IMR-90 (cell line): ENCODE data around the gene UTP11. TPM values are rescaled to one million over a fixed set of nuclear protein-coding genes. Genes with fewer than 3 reads are reported as not detected.

ENCODE experiments used
- ATAC-seq: fragments of 200-7000 bp; cut with Tn5 transposase; 2 replicates; pipeline ENCODE4 v1.9.1; 2020; ENCODE audit warnings: low read depth, mild to moderate bottlenecking, moderate library complexity
- BruUV-seq: library from RNA; stranded (reverse); fragments of 400-500 nt; replicated peaks from 2 replicates; lab custom pipeline; 2021; lab: Mats Ljungman, UMichigan
- CTCF ChIA-PET: fragments of 300-600 bp; formaldehyde crosslinking; extraction: SDS; loops from one replicate; lab custom pipeline; 2021; ENCODE audit warnings: antibody characterized with exemption; lab: Yijun Ruan, JAX
- POLR2A ChIA-PET: fragments of 300-600 bp; sonication (Branson Sonifier 250); formaldehyde crosslinking; loops from one replicate; lab custom pipeline; 2022; ENCODE audit warnings: antibody characterized with exemption; ENCODE audit not compliant: unreplicated experiment; lab: Charles Lee
- DNase-seq: peaks from one replicate; pipeline ENCODE4 v3.0.0; 2013
- H2AFZ ChIP-seq: replicated peaks from 2 replicates; pipeline ENCODE3; 2013; ENCODE audit warnings: low read length, mild to moderate bottlenecking; ENCODE audit not compliant: poor library complexity
- H2AK5ac ChIP-seq: 2 replicates; pipeline ENCODE4 v1.6.1; 2013; ENCODE audit warnings: low read depth, low read length, inconsistent platforms
- H2AK9ac ChIP-seq: replicated peaks from 2 replicates; pipeline ENCODE3; 2013; ENCODE audit warnings: mild to moderate bottlenecking, low read depth, low read length, moderate library complexity; ENCODE audit not compliant: poor library complexity
- H2BK120ac ChIP-seq: 2 replicates; pipeline ENCODE4 v1.6.1; 2013; ENCODE audit warnings: low read depth, low read length, inconsistent platforms
- H2BK15ac ChIP-seq: 3 replicates; pipeline ENCODE4 v1.6.1; 2013; ENCODE audit warnings: low read depth, low read length, inconsistent platforms
- H2BK20ac ChIP-seq: 2 replicates; pipeline ENCODE4 v1.6.1; 2013; ENCODE audit warnings: low read depth, mild to moderate bottlenecking, inconsistent platforms, low read length, moderate library complexity
- H2BK5ac ChIP-seq: 2 replicates; pipeline ENCODE4 v1.6.1; 2013; ENCODE audit warnings: mild to moderate bottlenecking, low read depth, low read length, inconsistent platforms; ENCODE audit not compliant: poor library complexity, severe bottlenecking
- H3K14ac ChIP-seq: replicated peaks from 2 replicates; pipeline ENCODE4 v1.6.1; 2013; ENCODE audit warnings: low read depth, low read length, inconsistent platforms
- H3K18ac ChIP-seq: 2 replicates; pipeline ENCODE4 v1.6.1; 2013; ENCODE audit warnings: low read depth, low read length, control low read depth
- H3K23ac ChIP-seq: 2 replicates; pipeline ENCODE4 v1.6.1; 2013; ENCODE audit warnings: low read depth, low read length, inconsistent platforms
- H3K27ac ChIP-seq: 2 replicates; pipeline ENCODE4 v1.5.1; 2013; ENCODE audit warnings: mild to moderate bottlenecking, control low read depth, low read length; ENCODE audit not compliant: insufficient read depth
- H3K27me3 ChIP-seq: 2 replicates; pipeline ENCODE4 v1.6.1; 2013; ENCODE audit warnings: low read length; ENCODE audit not compliant: control insufficient read depth, insufficient read depth
- H3K36me3 ChIP-seq: 2 replicates; pipeline ENCODE4 v1.6.1; 2013; ENCODE audit warnings: low read length, mixed read lengths; ENCODE audit not compliant: control insufficient read depth, insufficient read depth
- H3K4ac ChIP-seq: 2 replicates; pipeline ENCODE4 v1.6.1; 2013; ENCODE audit warnings: low read depth, low read length, inconsistent platforms
- H3K4me1 ChIP-seq: 2 replicates; pipeline ENCODE4 v1.6.1; 2013; ENCODE audit warnings: low read length, mixed read lengths; ENCODE audit not compliant: control insufficient read depth, insufficient read depth
- H3K4me2 ChIP-seq: 2 replicates; pipeline ENCODE4 v1.6.1; 2013; ENCODE audit warnings: low read depth, mild to moderate bottlenecking, control low read depth, low read length, moderate library complexity
- H3K4me3 ChIP-seq: 2 replicates; pipeline ENCODE4 v1.5.1; 2013; ENCODE audit warnings: low read depth, mild to moderate bottlenecking, control low read depth, low read length, moderate library complexity; ENCODE audit not compliant: insufficient read depth
- H3K56ac ChIP-seq: 2 replicates; pipeline ENCODE4 v1.6.1; 2013; ENCODE audit warnings: low read length, inconsistent platforms; ENCODE audit not compliant: insufficient read depth; ENCODE audit errors: extremely low read depth
- H3K79me1 ChIP-seq, 2 experiments: 2 replicates each; pipeline ENCODE4 v1.6.1; 2013; ENCODE audit warnings: low read length in 2 of 2, inconsistent platforms in 1 of 2, low read depth in 1 of 2
- H3K9ac ChIP-seq: 2 replicates; pipeline ENCODE4 v1.6.1; 2013; ENCODE audit warnings: low read depth, low read length, control low read depth
- H3K9me1 ChIP-seq: 2 replicates; pipeline ENCODE4 v1.6.1; 2013; ENCODE audit warnings: low read length, inconsistent platforms; ENCODE audit not compliant: insufficient read depth
- H3K9me3 ChIP-seq: 2 replicates; pipeline ENCODE4 v1.6.1; 2013; ENCODE audit warnings: low read length; ENCODE audit not compliant: control insufficient read depth, insufficient read depth
- H4K20me1 ChIP-seq: 2 replicates; pipeline ENCODE4 v1.6.1; 2013; ENCODE audit warnings: low read length, inconsistent platforms; ENCODE audit not compliant: insufficient read depth
- H4K5ac ChIP-seq: 2 replicates; pipeline ENCODE4 v1.6.1; 2013; ENCODE audit warnings: mild to moderate bottlenecking, low read depth, low read length, control low read depth
- H4K8ac ChIP-seq, 2 experiments: 2 replicates each; pipeline ENCODE4 v1.6.1; 2013; ENCODE audit warnings: low read depth in 2 of 2, low read length in 2 of 2, control low read depth in 1 of 2, inconsistent platforms in 1 of 2
- H4K91ac ChIP-seq: 2 replicates; pipeline ENCODE4 v1.6.1; 2013; ENCODE audit warnings: low read depth, low read length, inconsistent platforms; ENCODE audit not compliant: insufficient read depth
- BHLHE40 ChIP-seq: fragments of 150-350 bp; IDR thresholded peaks from 2 replicates; pipeline ENCODE4 v1.6.1; 2016; ENCODE audit warnings: mild to moderate bottlenecking, low read depth, low read length
- CHD1 ChIP-seq: IDR thresholded peaks from 2 replicates; pipeline ENCODE4 v1.6.1; 2012; ENCODE audit warnings: low read depth, low read length, improper control_type of control experiment
- FOS ChIP-seq: fragments of 150-350 bp; IDR thresholded peaks from 2 replicates; pipeline ENCODE4 v1.6.1; 2016; ENCODE audit warnings: low read depth, low read length
- MAFK ChIP-seq: IDR thresholded peaks from 2 replicates; pipeline ENCODE4 v1.6.1; 2012; ENCODE audit warnings: low read depth, low read length, improper control_type of control experiment
- MAZ ChIP-seq: IDR thresholded peaks from 2 replicates; pipeline ENCODE4 v1.6.1; 2012; ENCODE audit warnings: low read depth, mild to moderate bottlenecking, low read length, improper control_type of control experiment, moderate library complexity, borderline replicate concordance
- MXI1 ChIP-seq: IDR thresholded peaks from 2 replicates; pipeline ENCODE4 v1.6.1; 2012; ENCODE audit warnings: low read depth, mild to moderate bottlenecking, low read length, moderate library complexity, borderline replicate concordance
- NFE2L2 ChIP-seq: fragments of 150-350 bp; IDR thresholded peaks from 2 replicates; pipeline ENCODE4 v1.6.1; 2016; ENCODE audit warnings: low read depth, mild to moderate bottlenecking, low read length
- POLR2A ChIP-seq: IDR thresholded peaks from 2 replicates; pipeline ENCODE4 v1.6.1; 2012; ENCODE audit warnings: mild to moderate bottlenecking, low read depth, low read length
- RAD21 ChIP-seq: IDR thresholded peaks from 2 replicates; pipeline ENCODE4 v1.6.1; 2012; ENCODE audit warnings: low read length, improper control_type of control experiment
- RCOR1 ChIP-seq: IDR thresholded peaks from 2 replicates; pipeline ENCODE4 v1.6.1; 2012; ENCODE audit warnings: mild to moderate bottlenecking, low read length, improper control_type of control experiment; ENCODE audit not compliant: insufficient replicate concordance
- SMC3 ChIP-seq: fragments of 150-350 bp; IDR thresholded peaks from 2 replicates; pipeline ENCODE4 v1.6.1; 2016; ENCODE audit warnings: low read depth, mild to moderate bottlenecking, antibody characterized with exemption, low read length, moderate library complexity
- WGBS, 2 experiments: methylation state at CpG; one replicate each; pipeline versions ENCODE4 v1.1.5 to v1.1.7; 2013; ENCODE audit warnings: missing lambda C conversion rate in 2 of 2; ENCODE audit not compliant: insufficient read length in 1 of 2; ENCODE audit errors: extremely low coverage in 2 of 2; 5-methylcytosine and 5-hydroxymethylcytosine counted together
- dilution Hi-C: fragments of 300-500 bp; cut with HindIII; formaldehyde crosslinking; loops from one replicate; pipeline ENCODE4 v1.14.3; 2018; ENCODE audit warnings: low sequenced_read_pairs; ENCODE audit not compliant: unreplicated experiment
- in situ Hi-C: fragments of 300-500 bp; cut with MboI; formaldehyde crosslinking; loops from 3 replicates; pipeline ENCODE4 v1.14.3; 2019; ENCODE audit warnings: low sequenced_read_pairs, inconsistent platforms, mixed read lengths
- intact Hi-C: fragments of 100-400 bp; cut with micrococcal nuclease; formaldehyde crosslinking; loops from 2 replicates; pipeline ENCODE4 v1.10.0; 2022
- polyA plus RNA-seq, 3 experiments: library from polyadenylated mRNA; depleted of rRNA; stranded (reverse); fragments of >200 nt; gene quantifications; 2 replicates each; pipeline ENCODE4 v1.2.3, GENCODE V29; 2012; ENCODE audit warnings: low replicate concordance in 1 of 3
- total RNA-seq: library from RNA; depleted of rRNA; stranded (reverse); fragments of >200 nt; gene quantifications from 2 replicates; pipeline ENCODE4 v1.2.3, GENCODE V29; 2012
- TF ChIP-seq, protein P1 (sequence below): fragments of 150-350 bp; IDR thresholded peaks from 2 replicates; pipeline ENCODE4 v1.6.1; 2017; ENCODE audit warnings: mild to moderate bottlenecking, antibody characterized with exemption, low read length, low read depth
- TF ChIP-seq, protein P2 (sequence below): fragments of 150-350 bp; IDR thresholded peaks from 2 replicates; pipeline ENCODE4 v1.6.1; 2016; ENCODE audit warnings: low read depth, mild to moderate bottlenecking, low read length, moderate library complexity, borderline replicate concordance
- TF ChIP-seq, protein P3 (sequence below): conservative IDR thresholded peaks from 2 replicates; pipeline ENCODE4 v1.5.1; 2012; ENCODE audit warnings: mild to moderate bottlenecking, low read depth, low read length, improper control_type of control experiment

The UTP11 gene
- total and polyA plus RNA-seq, 2 of the 4 experiments (the other 2 are of a cell fraction): 22.0 to 27.8 TPM

DNA sequence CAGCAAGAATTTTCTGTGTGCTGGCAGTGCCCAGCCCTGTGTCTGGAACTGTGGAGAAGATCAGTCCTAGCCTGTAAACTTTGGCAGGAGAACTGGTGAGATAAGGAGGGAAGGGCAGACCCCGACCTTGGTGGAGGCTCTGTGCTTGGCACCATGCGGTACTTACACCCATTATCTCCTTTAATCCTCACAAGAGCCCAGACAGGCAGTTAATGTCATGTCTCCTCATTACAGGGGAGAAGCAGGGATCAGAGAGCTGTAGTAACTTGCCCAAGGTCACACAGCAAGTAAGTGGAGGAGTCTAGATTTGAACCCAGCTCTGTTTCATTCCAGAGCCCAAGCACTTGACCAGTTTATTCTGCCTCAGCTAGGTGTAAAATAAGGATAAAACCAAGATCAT is 48.0 kb downstream of the UTP11 start:
- Histone ChIP-seq H3K56ac (no peak overlapping the region), H2BK15ac (no peak overlapping the region), H4K5ac (no peak overlapping the region), H2AFZ (no peak overlapping the region), H2AK9ac (no peak overlapping the region), H3K14ac (no peak overlapping the region), H2BK5ac (no peak overlapping the region), H3K27ac (no peak overlapping the region), H4K20me1 (no peaks in the 10 kb centered on the region), H2AK5ac (no peak overlapping the region), H3K9me3 (no peaks in the 10 kb centered on the region), H4K91ac (no peak overlapping the region), H3K27me3 (peaks cover 20% of the 10 kb centered on the region), H3K4me1 (no peaks in the 10 kb centered on the region), H2BK120ac (no peak overlapping the region), H3K9me1 (no peaks in the 10 kb centered on the region), H4K8ac (no peak overlapping the region), H2BK20ac (no peak overlapping the region), H3K9ac (no peak overlapping the region), H3K4ac (no peak overlapping the region), H3K4me2 (no peak overlapping the region), H3K23ac (no peak overlapping the region), H3K4me3 (no peak overlapping the region), H3K36me3 (no peaks in the 10 kb centered on the region), H3K18ac (no peak overlapping the region), H3K79me1 (no peaks in the 10 kb centered on the region)
- TF ChIP-seq FOS (no peak), CHD1 (no peak), MAFK (no peak), RAD21 (no peak), MXI1 (no peak), BHLHE40 (no peak), POLR2A (no peak), MAZ (no peak), RCOR1 (no peak), SMC3 (no peak), NFE2L2 (no peak)
- TF ChIP-seq, protein P1, sequence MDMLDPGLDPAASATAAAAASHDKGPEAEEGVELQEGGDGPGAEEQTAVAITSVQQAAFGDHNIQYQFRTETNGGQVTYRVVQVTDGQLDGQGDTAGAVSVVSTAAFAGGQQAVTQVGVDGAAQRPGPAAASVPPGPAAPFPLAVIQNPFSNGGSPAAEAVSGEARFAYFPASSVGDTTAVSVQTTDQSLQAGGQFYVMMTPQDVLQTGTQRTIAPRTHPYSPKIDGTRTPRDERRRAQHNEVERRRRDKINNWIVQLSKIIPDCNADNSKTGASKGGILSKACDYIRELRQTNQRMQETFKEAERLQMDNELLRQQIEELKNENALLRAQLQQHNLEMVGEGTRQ: no peak
- TF ChIP-seq, protein P2, sequence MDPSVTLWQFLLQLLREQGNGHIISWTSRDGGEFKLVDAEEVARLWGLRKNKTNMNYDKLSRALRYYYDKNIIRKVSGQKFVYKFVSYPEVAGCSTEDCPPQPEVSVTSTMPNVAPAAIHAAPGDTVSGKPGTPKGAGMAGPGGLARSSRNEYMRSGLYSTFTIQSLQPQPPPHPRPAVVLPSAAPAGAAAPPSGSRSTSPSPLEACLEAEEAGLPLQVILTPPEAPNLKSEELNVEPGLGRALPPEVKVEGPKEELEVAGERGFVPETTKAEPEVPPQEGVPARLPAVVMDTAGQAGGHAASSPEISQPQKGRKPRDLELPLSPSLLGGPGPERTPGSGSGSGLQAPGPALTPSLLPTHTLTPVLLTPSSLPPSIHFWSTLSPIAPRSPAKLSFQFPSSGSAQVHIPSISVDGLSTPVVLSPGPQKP: no peak
- TF ChIP-seq, protein P3, sequence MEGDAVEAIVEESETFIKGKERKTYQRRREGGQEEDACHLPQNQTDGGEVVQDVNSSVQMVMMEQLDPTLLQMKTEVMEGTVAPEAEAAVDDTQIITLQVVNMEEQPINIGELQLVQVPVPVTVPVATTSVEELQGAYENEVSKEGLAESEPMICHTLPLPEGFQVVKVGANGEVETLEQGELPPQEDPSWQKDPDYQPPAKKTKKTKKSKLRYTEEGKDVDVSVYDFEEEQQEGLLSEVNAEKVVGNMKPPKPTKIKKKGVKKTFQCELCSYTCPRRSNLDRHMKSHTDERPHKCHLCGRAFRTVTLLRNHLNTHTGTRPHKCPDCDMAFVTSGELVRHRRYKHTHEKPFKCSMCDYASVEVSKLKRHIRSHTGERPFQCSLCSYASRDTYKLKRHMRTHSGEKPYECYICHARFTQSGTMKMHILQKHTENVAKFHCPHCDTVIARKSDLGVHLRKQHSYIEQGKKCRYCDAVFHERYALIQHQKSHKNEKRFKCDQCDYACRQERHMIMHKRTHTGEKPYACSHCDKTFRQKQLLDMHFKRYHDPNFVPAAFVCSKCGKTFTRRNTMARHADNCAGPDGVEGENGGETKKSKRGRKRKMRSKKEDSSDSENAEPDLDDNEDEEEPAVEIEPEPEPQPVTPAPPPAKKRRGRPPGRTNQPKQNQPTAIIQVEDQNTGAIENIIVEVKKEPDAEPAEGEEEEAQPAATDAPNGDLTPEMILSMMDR: no peak
- ATAC-seq (no peak), DNase-seq (no peak)
- dilution Hi-C loops (no loop called here), in situ Hi-C loops (no loop called here), intact Hi-C loops (no loop called here)
- ChIA-PET POLR2A (no interaction called here), CTCF (no interaction called here)
- WGBS, 2 experiments: no CpG with 5 or more reads among the region's 2 CpGs
- no TSS peak for BruUV-seq
